ENCODE data around the gene PER1. TPM values are rescaled to one million over a fixed set of nuclear protein-coding genes. Genes with fewer than 3 reads are reported as not detected.

The PER1 gene
- total RNA-seq, 1 experiment from 2014 or later = 47.1 TPM

DNA sequence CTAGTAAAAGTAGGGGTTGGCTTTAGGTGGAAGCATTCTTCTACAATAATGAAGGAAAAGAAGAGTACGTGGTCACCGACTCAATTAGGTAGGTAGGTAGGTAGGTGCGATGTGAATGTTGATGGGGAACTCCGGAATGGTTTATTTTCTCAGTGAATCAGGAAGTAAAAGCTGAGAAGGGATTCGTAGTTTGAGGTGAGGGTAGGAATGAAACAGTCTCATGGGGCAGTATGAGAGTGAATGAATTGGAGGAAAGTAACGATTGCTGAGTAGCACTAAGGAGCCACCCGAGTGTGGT lies 13.9 kb downstream of the PER1 start:
- no peaks in the 10 kb centered on the region for H3K27me3 ChIP-seq (replicated peaks; ENCODE audit: insufficient read depth, low read depth, low read length, poor library complexity)
- intact Hi-C loops (cut with micrococcal nuclease; ENCODE audit: unreplicated experiment) = loop anchor here (2.0 kb wide), 2 partner anchors 18 to 48 kb away; no protein-coding TSS in a partner anchor
- no peak for DNase-seq (ENCODE audit: low spot score)
- BruUV-seq (replicated peaks) = no TSS peak
- TF ChIP-seq, protein P1, sequence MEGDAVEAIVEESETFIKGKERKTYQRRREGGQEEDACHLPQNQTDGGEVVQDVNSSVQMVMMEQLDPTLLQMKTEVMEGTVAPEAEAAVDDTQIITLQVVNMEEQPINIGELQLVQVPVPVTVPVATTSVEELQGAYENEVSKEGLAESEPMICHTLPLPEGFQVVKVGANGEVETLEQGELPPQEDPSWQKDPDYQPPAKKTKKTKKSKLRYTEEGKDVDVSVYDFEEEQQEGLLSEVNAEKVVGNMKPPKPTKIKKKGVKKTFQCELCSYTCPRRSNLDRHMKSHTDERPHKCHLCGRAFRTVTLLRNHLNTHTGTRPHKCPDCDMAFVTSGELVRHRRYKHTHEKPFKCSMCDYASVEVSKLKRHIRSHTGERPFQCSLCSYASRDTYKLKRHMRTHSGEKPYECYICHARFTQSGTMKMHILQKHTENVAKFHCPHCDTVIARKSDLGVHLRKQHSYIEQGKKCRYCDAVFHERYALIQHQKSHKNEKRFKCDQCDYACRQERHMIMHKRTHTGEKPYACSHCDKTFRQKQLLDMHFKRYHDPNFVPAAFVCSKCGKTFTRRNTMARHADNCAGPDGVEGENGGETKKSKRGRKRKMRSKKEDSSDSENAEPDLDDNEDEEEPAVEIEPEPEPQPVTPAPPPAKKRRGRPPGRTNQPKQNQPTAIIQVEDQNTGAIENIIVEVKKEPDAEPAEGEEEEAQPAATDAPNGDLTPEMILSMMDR (conservative IDR thresholded peaks at IDR 0.05; ENCODE audit: low read depth, low read length) = no peak
- H3K9me3 ChIP-seq (ENCODE audit: low read depth, low read length, poor library complexity, severe bottlenecking) = no peaks in the 10 kb centered on the region
- ChIA-PET POLR2A (ENCODE audit: low non-redundant PET) (interaction anchor here (0.8 kb wide), 1 partner anchor 19 kb away, joined by 5 read pairs; no protein-coding TSS in a partner anchor), CTCF (interaction anchor here (0.7 kb wide), 1 partner anchor 19 kb away, joined by 4 read pairs; no protein-coding TSS in a partner anchor)
- H3K27ac ChIP-seq (ENCODE audit: low read depth, low read length, poor library complexity, severe bottlenecking) = peak overlapping the region; percentile 41
- H3K4me3 ChIP-seq (ENCODE audit: low read depth, low read length, poor library complexity, severe bottlenecking) = peak overlapping the region; percentile 55
- H3K36me3 ChIP-seq (ENCODE audit: insufficient read depth, low read length, poor library complexity, severe bottlenecking) = peaks cover 23% of the 10 kb centered on the region
- H3K4me1 ChIP-seq (ENCODE audit: insufficient read depth, low read length, poor library complexity, severe bottlenecking) = no peaks in the 10 kb centered on the region

DNA sequence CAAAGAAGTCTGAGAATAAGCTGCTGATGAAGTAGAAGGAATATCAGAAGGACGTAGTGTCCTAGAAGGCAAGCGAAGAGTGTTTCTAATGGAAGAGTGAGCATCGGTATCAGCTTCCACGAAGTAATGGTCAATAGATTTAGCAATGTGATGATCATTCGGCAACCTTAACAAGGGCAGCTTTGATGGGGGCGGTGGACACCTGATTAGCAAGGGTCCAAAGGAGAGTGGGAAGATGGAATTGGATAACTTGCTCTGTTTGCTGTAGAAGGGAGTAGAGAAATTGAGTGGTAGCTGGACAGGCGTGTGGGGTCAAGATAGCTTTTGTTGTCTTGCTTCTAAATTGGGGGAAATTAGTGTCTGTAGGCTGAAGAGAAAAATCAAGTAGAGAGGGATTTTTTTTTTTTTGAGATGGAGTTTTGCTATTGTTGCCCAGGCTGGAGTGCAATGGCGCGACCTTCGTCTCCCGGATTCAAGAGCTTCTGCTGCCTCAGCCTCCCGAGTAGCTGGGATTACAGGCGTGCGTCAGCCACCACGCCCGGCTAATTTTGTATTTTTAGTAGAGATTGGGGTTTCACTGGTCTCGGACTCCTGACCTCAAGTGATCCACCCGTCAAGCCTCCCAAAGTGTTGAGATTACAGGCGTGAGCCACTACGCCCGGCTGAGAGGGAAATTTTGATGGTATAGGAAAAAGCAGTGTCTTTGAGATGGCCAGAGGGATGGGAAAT lies 14.4 kb downstream of the PER1 start:
- H3K27me3 ChIP-seq (replicated peaks; ENCODE audit: insufficient read depth, low read depth, low read length, poor library complexity) = no peaks in the 10 kb centered on the region
- intact Hi-C loops (cut with micrococcal nuclease; ENCODE audit: unreplicated experiment) = loop anchor here (2.0 kb wide), 2 partner anchors 19 to 49 kb away; no protein-coding TSS in a partner anchor
- no peaks in the 10 kb centered on the region for H3K4me1 ChIP-seq (ENCODE audit: insufficient read depth, low read length, poor library complexity, severe bottlenecking)

DNA sequence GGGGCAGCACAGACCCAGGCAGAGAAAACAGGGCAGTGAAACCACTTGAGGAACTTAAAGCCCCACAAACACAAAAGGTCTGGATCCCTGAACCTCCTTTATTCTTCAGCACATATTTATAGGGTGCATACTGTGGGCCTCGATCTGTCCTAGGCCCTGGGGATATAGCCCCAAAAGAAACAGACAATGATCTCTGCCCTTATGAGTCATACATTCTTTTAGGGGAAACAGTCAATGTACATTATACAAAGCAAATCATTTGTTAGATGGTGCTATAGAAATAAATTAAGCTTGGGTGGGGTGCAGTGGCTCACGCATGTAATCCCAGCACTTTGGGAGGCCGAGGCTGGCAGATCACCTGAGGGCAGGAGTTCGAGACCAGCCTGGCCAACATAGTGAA lies 18.3 kb downstream of the PER1 start:
- H3K36me3 ChIP-seq (ENCODE audit: insufficient read depth, low read length, poor library complexity, severe bottlenecking) = no peaks in the 10 kb centered on the region
- BruUV-seq (replicated peaks) = no TSS peak
- H3K4me3 ChIP-seq (ENCODE audit: low read depth, low read length, poor library complexity, severe bottlenecking) = no peak overlapping the region
- intact Hi-C loops (cut with micrococcal nuclease; ENCODE audit: unreplicated experiment) = no loop called here
- ChIA-PET CTCF (interaction anchor here (0.6 to 0.7 kb wide), 2 partner anchors 14 to 222 kb away, joined by 3 to 4 read pairs; no protein-coding TSS in a partner anchor), POLR2A (ENCODE audit: low non-redundant PET) (interaction anchor here (0.6 kb wide), 1 partner anchor 43 kb away, joined by 4 read pairs; no protein-coding TSS in a partner anchor)
- H3K4me1 ChIP-seq (ENCODE audit: insufficient read depth, low read length, poor library complexity, severe bottlenecking) = no peaks in the 10 kb centered on the region
- no peaks in the 10 kb centered on the region for H3K9me3 ChIP-seq (ENCODE audit: low read depth, low read length, poor library complexity, severe bottlenecking)
- no peak for DNase-seq (ENCODE audit: low spot score)
- no peaks in the 10 kb centered on the region for H3K27me3 ChIP-seq (replicated peaks; ENCODE audit: insufficient read depth, low read depth, low read length, poor library complexity)
- TF ChIP-seq EZH2 (IDR thresholded peaks at IDR 0.05; ENCODE audit: borderline replicate concordance, low read depth, low read length, poor library complexity, severe bottlenecking) = no peak
- TF ChIP-seq, protein P1 (conservative IDR thresholded peaks at IDR 0.05; ENCODE audit: low read depth, low read length) = no peak
- H3K27ac ChIP-seq (ENCODE audit: low read depth, low read length, poor library complexity, severe bottlenecking) = no peak overlapping the region

More for the DNA sequence above, 14.4 kb downstream of the PER1 start:
- Histone ChIP-seq H3K36me3 (ENCODE audit: insufficient read depth, low read length, poor library complexity, severe bottlenecking) (peaks cover 22% of the 10 kb centered on the region), H3K4me3 (ENCODE audit: low read depth, low read length, poor library complexity, severe bottlenecking) (peak overlapping the region; percentile 55), H3K27ac (ENCODE audit: low read depth, low read length, poor library complexity, severe bottlenecking) (peak overlapping the region; percentile 41), H3K9me3 (ENCODE audit: low read depth, low read length, poor library complexity, severe bottlenecking) (no peaks in the 10 kb centered on the region)
- DNase-seq (ENCODE audit: low spot score) = no peak
- BruUV-seq (replicated peaks) = no TSS peak
- TF ChIP-seq, protein P1 (conservative IDR thresholded peaks at IDR 0.05; ENCODE audit: low read depth, low read length) = no peak
- no peak for TF ChIP-seq EZH2 (IDR thresholded peaks at IDR 0.05; ENCODE audit: borderline replicate concordance, low read depth, low read length, poor library complexity, severe bottlenecking)
- ChIA-PET POLR2A (ENCODE audit: low non-redundant PET) (interaction anchor here (0.8 kb wide), 1 partner anchor 19 kb away, joined by 5 read pairs; no protein-coding TSS in a partner anchor), CTCF (interaction anchor here (0.7 to 1.1 kb wide), 2 partner anchors 15 to 19 kb away, joined by 3 to 4 read pairs; no protein-coding TSS in a partner anchor)

All from A673 (cell line).